ENCODE measurements around the gene ISCA2.

GRCh38 chr14:74476607-74477006, 17.0 kb upstream of the ISCA2 start:
- TF ChIP-seq CTCF (IDR thresholded peaks at IDR 0.05; ENCODE audit: low read length): no peak
- TF ChIP-seq EZH2 (IDR thresholded peaks at IDR 0.05; ENCODE audit: borderline replicate concordance, low read length): no peak
